GM12872 (cell line): ENCODE data around the gene RHCE.

Experiments used
- TF ChIP-seq, protein P1 (sequence below): IDR thresholded peaks from 3 replicates; pipeline ENCODE4 v1.5.1; 2011; ENCODE audit warnings: low read depth, mild to moderate bottlenecking, low read length, moderate library complexity; ENCODE audit not compliant: insufficient read depth

RHCE gene

DNA sequence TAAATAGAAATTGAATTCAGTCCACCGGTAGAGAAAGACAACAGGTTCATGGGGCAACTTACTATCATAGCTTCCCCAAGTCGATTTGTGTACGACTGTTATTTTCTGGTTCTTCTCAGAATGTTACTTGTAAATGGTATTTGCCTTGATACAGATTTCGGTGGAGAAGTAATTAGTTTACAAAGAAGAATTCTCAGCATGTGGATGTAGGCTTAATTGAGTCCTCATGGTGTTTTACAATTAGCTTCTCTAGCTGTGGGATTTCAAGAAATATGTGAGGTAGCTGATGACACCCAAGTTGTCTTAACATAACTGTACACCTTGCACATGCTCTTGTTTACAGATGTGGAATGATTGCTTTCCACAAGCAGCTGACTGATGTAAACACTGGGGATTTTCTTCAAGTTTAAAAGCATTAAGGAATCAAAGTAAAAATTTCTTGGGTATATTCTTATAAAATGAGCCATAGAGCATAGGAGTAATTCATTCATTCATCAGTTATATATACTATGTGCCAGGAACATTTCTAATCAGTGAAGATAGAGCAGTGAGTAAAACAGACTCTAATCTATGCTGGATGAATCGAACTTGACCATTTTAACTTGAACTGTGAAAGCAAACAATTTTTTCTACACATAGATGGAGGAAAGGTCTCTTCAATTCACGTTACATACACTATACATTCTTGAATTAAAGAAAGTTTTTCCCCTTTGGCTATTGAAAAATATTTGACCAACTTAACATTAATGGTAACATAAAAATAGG lies 11.5 kb upstream of the RHCE start:
- TF ChIP-seq, protein P1, sequence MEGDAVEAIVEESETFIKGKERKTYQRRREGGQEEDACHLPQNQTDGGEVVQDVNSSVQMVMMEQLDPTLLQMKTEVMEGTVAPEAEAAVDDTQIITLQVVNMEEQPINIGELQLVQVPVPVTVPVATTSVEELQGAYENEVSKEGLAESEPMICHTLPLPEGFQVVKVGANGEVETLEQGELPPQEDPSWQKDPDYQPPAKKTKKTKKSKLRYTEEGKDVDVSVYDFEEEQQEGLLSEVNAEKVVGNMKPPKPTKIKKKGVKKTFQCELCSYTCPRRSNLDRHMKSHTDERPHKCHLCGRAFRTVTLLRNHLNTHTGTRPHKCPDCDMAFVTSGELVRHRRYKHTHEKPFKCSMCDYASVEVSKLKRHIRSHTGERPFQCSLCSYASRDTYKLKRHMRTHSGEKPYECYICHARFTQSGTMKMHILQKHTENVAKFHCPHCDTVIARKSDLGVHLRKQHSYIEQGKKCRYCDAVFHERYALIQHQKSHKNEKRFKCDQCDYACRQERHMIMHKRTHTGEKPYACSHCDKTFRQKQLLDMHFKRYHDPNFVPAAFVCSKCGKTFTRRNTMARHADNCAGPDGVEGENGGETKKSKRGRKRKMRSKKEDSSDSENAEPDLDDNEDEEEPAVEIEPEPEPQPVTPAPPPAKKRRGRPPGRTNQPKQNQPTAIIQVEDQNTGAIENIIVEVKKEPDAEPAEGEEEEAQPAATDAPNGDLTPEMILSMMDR = no peak

DNA sequence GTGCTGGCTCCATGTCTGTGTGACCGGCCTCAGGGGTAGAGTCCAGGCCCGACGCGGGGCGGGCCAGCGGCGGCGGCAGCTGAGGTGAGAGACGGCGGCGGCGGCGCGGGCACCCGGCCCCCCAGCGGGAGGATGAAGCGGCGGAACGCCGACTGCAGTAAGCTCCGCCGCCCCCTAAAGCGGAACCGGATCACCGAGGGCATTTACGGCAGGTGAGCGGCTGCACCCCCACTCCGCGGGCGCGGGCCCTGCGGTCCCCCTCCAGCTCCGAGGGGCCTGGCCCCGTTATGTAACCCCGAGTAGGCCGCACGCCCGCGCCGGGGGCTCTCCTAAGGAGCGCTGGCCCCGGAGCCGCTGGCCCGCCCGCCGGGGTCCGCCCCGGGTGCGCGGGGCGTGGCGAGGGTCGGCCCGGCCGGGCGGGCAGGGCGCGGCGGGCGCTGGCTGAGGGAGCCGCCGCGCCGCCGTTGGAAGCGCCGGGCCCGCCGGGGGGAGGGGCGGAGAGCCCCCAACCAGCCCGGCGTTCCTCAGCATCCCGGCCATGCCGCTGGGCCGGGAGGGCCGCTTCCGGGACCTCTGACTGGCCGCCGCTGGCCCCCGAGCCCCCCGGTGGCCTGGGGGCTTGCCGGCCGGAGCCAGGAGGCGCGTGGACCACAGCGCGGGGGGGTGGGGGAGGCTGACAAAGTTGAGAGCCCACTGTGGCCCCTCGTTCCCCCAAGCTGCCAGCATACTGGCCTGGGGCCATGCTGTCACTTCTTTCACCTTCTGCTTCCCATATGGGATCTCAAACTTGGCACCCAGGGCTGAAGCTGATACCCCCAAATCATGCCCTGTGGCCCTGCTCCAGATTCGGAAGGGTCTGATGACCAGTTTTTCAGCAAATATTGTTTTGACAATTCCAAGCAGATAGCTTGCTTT lies 10.6 kb upstream of the RHCE start:
- TF ChIP-seq, protein P1 = no peak

DNA sequence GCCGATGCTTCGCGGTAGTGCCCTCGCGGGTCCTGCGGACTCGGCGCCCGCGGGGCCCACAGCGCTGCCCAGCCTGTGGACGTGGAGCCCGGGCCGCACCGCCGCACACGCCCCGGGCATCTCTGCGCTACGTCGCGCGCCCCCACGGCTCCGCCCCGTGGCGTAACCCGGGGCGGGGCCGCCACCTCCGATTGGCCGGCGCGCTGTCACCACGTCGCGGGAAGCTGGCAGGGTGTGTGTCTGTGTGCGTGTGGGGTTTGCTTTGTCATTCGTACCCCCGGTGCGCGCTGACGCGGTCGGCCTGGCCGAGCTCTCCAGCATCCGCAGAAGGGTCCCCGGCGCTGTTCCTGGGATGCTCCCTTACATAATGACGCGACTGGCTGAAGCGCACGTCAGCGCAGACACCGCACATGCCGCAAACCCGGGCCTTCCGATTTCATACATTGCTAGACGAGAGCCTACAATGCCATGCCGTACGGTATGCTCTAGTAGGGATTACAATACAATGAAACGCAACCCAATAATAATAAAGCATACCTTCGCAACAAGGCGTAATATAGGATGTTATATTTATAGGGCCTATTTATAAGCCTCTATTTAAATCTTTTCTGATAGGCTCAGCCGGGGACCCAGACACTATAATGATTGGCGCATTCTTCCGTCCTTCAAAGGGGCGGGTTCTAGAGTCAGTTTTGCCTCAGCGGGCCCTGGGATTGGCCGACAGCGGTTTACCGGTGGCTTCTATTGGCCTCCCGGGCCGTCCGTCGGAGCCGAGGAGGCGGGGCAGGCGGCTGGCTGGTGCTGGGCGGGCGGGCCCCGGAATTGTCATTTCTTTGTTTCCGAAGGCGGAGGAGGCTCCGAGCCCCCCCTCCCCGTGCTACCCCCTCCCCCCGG lies 9.7 kb upstream of the RHCE start, which contains the start of gene MACO1:
TSS of gene MACO1 (plus strand) at position 825 of the 894 bp plus-strand sequence. CDS start 202 bp downstream, outside the sequence.
- TF ChIP-seq, protein P1 = no peak

DNA sequence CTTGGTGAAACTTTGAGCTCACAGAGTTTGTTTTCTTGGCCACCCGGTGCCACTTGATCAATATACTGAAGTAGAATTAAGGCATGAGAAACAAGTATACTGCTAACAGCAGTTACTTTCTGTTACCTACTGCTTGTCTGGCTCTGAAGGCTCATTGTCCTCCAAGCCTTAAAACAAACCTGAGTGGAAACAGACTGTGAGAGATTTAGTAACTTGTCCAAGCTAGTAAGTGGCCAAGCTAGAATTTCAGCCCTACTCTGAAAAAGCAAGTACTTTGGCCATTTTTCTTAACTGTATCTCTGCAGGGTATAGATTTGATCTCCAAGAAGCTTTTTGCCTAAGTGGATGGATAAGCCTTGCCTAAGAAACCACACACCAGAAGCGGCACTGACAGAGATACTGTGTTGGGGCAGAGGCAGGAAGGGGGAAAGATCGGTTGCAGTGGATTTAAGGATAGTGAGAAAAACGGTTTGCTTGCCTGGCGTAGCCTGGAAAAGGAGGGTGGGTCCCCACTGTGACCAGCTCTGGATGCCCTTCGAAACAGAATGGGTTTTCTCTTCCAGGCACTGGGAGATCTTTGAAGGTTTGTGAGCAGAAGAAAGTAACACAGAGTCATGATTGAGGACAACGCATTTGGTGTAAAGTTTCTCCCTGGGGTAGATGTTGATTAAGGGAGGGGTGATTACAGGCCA lies 8.0 kb upstream of the RHCE start:
- TF ChIP-seq, protein P1 = no peak

DNA sequence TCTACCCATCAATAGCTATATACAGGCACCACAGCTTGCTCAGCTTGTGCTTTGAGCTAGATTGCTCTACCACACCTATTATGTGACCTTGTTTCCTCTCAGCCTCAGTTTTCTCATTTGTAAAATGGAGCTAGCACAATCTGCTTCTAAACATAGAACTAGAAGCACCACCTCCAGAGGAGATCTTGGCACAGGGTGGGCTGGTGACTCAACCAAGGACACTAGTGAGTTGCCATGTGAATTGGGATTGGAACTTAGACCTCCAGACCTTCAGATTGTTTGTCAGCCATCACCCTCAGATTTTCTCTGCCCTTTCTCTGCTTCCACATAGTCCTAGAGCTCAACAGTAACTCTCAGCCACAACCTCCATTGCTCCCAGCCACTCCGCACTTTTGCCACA lies 7.1 kb upstream of the RHCE start:
- TF ChIP-seq, protein P1 = no peak

DNA sequence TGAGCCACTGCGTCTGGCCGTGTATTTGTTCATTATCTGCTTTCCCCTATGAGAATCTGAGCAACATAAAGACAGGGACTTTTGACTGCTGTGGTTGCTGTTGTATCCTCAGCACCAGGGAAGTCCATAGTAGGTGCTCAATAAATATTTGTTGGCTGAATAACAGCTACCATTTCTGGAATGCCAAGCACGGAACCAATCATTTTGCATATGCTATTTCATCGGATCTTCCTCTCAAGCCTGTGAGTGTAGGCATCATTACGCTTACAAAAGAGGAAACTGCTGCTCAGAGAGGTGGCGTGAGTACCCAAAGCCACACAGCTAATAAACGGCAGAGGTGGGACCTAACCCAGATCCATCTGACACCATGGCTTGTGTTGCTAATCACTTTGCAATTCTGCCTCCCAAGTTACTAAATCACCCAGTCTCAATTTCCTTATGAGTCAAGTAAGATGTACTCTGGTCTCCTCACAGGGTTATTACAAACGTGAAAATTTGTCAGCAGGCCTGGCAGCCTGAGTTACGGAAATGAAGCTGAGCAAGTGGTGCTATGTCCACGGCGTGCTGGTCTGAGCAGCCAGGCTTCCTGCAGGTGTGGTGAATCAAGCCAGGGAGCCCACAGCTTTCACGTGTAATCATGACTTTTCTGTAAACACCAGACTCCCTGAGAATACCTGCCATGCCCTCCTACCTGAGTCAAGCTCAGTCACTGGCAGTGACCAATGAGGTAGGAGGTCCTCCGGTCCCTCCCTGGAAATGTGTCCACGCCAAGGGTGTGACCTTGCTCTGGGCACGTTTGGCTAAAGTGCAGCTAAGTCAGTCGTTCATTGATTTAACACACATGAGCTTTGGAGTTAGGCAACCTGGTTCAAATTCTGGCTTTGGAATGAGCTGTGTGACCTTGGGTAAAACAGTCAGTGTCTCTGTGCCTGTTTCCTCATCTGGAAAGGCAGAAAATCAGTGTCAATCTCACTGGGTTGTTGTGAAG lies 4.8 kb upstream of the RHCE start:
- TF ChIP-seq, protein P1 = no peak
